Retina (tissue), 1 donor: ENCODE measurements around the gene MRPL18.
"Not testable (repeated sequence)": the region's sequence is repeated elsewhere in the genome, so short reads cannot be mapped to it uniquely, and the experiment has no call there.

ENCODE experiments used
- DNase-seq: peaks from one replicate; pipeline ENCODE4 v3.0.0-alpha.2; 2016

MRPL18 gene

GRCh38 chr6:159790149-159790955, at the start of gene MRPL18:
MRPL18 (plus strand) TSS chr6:159790467; CDS start chr6:159790588, 121 bp downstream.
- peak; percentile 95 for DNase-seq

GRCh38 chr6:159742165-159742564, 48.1 kb upstream of the MRPL18 start:
- no peak for DNase-seq

- no peak for DNase-seq
These were observed 45.2 kb upstream of the MRPL18 start for GRCh38 chr6:159745081-159745480.

GRCh38 chr6:159746759-159747158, 43.5 kb upstream of the MRPL18 start:
- no peak for DNase-seq

GRCh38 chr6:159748127-159748526, 42.1 kb upstream of the MRPL18 start:
- not testable (repeated sequence) for DNase-seq

- no peak for DNase-seq
These were observed 38.8 kb upstream of the MRPL18 start for GRCh38 chr6:159751448-159751847.

- no peak for DNase-seq
These were observed 37.0 kb upstream of the MRPL18 start for GRCh38 chr6:159753081-159753872.

- no peak for DNase-seq
These were observed 35.9 kb upstream of the MRPL18 start for GRCh38 chr6:159754401-159754800.

GRCh38 chr6:159754959-159755914, 35.0 kb upstream of the MRPL18 start:
- no peak for DNase-seq

GRCh38 chr6:159756508-159756907, 33.8 kb upstream of the MRPL18 start:
- no peak for DNase-seq

GRCh38 chr6:159758031-159759001, 32.0 kb upstream of the MRPL18 start:
- no peak for DNase-seq

- no peak for DNase-seq
These were observed 30.6 kb upstream of the MRPL18 start for GRCh38 chr6:159759645-159760044.

GRCh38 chr6:159760602-159761057, 29.6 kb upstream of the MRPL18 start:
- DNase-seq: no peak

- DNase-seq: peak; percentile 75
These were observed 29.0 kb upstream of the MRPL18 start for GRCh38 chr6:159761129-159761872.

- DNase-seq: peak; percentile 98
These were observed 28.2 kb upstream of the MRPL18 start, which contains the start of gene ACAT2 for GRCh38 chr6:159761873-159762680. ACAT2 (plus strand) TSS chr6:159762045; CDS start chr6:159762088, 43 bp downstream.

- DNase-seq: no peak
These were observed 27.5 kb upstream of the MRPL18 start for GRCh38 chr6:159762681-159763293.

GRCh38 chr6:159766906-159767305, 23.4 kb upstream of the MRPL18 start:
- DNase-seq: no peak

GRCh38 chr6:159769470-159769869, 20.8 kb upstream of the MRPL18 start:
- DNase-seq: no peak

- no peak for DNase-seq
These were observed 18.1 kb upstream of the MRPL18 start for GRCh38 chr6:159772196-159772595.
